Fibroblast of mammary gland (primary cell): ENCODE results near the gene ARHGEF16.

Experiments used
- DNase-seq: peaks from one replicate; pipeline ENCODE4 v3.0.0-alpha.2; 2010; ENCODE audit warnings: low read depth
- H3K4me3 ChIP-seq: 2 replicates; pipeline ENCODE4 v1.5.1; 2011; ENCODE audit warnings: low read depth, mild to moderate bottlenecking, low read length, moderate library complexity; ENCODE audit not compliant: control insufficient read depth
- CTCF ChIP-seq: conservative IDR thresholded peaks from 2 replicates; pipeline ENCODE4 v1.5.1; 2011; ENCODE audit warnings: low read depth, low read length, inconsistent platforms; ENCODE audit not compliant: control insufficient read depth, insufficient read depth

Gene ARHGEF16

DNA sequence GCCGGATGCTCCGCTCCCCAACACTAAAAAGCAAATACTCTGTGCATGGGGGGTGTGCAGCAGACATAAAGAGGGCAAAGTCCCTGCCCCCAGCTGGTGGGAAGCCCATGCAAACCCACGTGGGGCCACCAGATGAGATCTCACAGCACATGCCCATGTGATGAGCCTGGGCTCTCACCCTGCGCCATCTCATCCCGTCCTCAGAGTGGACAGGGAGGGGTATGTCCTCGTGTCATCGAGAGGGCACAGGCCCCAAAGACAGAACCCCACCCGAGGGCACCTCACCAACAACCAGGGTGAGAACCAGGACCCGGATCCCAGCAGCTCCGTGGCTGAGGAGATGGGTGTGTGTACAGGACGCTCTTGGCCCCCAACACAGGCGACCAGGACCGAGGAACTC is 25.1 kb upstream of the ARHGEF16 start:
- no peak for DNase-seq
- no peak overlapping the region for H3K4me3 ChIP-seq
- no peak for TF ChIP-seq CTCF

DNA sequence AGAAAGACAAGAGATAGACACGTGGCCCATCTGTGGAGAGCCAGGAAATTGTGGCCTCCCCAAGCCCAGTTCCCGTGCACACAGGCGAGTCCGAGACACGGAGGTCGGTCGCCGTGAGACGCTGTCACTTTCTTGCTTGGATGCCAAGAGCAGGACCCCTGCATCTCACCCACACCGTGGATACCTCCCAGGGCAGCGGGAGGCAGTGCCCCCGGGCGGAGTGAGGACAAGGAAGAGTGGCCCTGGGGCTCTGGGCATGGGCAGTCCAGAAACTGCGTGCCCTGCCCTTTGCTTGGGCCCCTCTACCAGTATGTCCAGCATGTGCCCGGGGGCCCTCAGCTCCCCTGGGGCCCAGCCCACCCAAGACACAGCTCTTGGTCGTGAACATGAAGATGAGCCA is 24.7 kb upstream of the ARHGEF16 start:
- no peak overlapping the region for H3K4me3 ChIP-seq

DNA sequence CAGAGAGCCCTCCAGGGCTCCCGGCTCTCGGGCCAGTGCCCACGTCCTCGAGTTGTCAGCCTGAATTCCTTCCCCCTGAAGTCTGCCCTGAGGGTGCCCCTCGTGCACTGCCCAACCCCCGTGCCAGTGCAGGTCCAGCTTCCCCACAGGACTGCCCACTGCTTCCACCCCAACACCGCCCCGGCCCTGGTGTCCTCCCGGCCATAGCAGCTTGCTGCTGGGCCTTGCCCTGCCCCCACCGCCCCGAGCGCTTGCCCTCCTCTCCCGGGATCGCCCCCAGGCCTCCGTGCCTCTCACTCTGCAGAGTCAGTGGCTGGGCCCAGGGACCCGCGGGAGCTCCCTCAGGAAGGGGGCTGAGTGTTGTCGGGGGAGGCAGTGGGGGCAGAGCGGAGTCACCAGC is 24.1 kb upstream of the ARHGEF16 start:
- no peak overlapping the region for H3K4me3 ChIP-seq
- TF ChIP-seq CTCF: no peak
- no peak for DNase-seq

More for the DNA sequence above, 24.7 kb upstream of the ARHGEF16 start:
- TF ChIP-seq CTCF: no peak
- no peak for DNase-seq

DNA sequence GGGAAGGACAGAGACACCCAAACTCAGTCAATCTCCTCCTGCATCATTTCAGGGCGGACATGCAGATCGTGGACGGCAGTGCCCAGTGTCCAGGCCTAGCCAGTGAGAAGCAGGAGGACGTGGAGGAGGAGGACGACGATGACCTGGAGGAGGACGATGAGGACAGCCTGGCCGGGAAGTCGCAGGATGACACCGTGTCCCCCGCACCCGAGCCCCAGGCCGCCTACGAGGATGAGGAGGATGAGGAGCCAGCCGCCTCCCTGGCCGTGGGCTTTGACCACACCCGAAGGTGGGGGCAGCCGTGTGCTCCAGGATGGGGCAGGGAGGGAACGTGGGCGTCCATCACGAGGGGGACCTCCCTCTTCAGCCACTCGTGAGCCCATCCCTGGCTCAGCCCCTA is 23.6 kb upstream of the ARHGEF16 start:
- H3K4me3 ChIP-seq: no peak overlapping the region
- no peak for DNase-seq
- TF ChIP-seq CTCF: no peak

DNA sequence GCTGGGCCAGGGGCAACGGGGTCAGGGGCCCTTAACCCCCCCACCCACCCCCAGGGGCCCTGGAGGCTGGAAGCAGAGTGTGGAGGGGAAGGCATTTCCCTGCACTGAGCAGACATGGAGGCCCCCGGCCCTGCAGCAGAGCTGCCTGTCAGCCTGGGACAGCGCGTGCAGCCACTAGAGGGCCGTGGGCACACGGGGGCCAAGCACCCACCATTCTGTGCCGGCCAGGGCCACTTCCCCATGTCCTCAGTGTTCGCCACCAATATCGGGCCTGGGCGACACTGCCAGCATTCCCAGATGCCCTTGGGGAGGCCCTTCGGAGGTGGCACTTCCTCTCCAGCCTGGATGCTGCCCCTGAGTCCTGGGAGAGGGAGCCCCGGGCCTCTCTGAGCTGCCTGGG is 23.2 kb upstream of the ARHGEF16 start:
- no peak for DNase-seq
- no peak for TF ChIP-seq CTCF
- no peak overlapping the region for H3K4me3 ChIP-seq

- DNase-seq: no peak
- no peak overlapping the region for H3K4me3 ChIP-seq
- no peak for TF ChIP-seq CTCF
Observed at GRCh38 chr1:3431686-3432085, 22.8 kb upstream of the ARHGEF16 start.

GRCh38 chr1:3432306-3432705 is 22.2 kb upstream of the ARHGEF16 start:
- no peak for DNase-seq
- no peak overlapping the region for H3K4me3 ChIP-seq
- TF ChIP-seq CTCF: no peak
